ENCODE data around the gene GVQW3. TPM values are rescaled to one million over a fixed set of nuclear protein-coding genes. Genes with fewer than 3 reads are reported as not detected.
A peak's percentile ranks its signal among the peaks of the same experiment; 100 is the strongest.

GVQW3 gene
- total RNA-seq, 1 experiment from 2014 or later: 7.7 TPM

DNA sequence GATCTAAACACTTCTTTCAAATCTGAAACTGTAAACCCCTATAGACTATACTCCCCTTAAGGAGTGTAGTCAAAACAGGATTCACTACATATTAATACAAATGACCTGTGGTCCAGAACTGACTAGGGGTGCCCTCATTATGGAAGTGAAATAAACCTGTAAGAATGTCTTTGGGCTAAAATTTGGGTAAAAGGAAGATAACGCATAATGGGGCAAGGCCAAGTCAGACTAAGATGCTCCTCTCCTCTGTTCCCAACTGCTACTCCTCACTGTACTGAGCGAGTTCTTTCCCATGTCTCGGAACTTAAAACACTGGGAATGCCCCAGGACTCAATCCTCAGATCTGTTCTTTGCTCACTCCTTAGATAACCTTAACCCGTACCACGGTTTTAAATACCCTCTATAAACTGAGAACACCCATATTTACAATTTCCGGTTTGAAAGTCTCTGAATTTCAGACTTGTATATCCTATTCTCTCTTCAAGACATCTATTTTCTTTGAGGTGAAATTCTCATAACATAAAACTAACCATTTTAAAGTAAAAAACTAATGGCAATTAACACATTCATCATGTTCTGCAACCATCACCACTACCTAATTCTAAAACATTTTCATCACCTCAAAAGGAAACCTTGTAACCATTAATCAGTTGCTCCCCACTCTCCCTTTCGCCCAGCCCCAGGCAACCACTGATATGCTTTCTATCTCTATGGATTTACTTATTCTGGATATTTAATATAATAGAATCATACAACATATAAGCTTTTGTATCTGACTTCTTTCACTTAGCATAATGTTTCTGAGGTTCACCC, 4.2 kb upstream of the GVQW3 start (continued):
- TF ChIP-seq, protein P1, sequence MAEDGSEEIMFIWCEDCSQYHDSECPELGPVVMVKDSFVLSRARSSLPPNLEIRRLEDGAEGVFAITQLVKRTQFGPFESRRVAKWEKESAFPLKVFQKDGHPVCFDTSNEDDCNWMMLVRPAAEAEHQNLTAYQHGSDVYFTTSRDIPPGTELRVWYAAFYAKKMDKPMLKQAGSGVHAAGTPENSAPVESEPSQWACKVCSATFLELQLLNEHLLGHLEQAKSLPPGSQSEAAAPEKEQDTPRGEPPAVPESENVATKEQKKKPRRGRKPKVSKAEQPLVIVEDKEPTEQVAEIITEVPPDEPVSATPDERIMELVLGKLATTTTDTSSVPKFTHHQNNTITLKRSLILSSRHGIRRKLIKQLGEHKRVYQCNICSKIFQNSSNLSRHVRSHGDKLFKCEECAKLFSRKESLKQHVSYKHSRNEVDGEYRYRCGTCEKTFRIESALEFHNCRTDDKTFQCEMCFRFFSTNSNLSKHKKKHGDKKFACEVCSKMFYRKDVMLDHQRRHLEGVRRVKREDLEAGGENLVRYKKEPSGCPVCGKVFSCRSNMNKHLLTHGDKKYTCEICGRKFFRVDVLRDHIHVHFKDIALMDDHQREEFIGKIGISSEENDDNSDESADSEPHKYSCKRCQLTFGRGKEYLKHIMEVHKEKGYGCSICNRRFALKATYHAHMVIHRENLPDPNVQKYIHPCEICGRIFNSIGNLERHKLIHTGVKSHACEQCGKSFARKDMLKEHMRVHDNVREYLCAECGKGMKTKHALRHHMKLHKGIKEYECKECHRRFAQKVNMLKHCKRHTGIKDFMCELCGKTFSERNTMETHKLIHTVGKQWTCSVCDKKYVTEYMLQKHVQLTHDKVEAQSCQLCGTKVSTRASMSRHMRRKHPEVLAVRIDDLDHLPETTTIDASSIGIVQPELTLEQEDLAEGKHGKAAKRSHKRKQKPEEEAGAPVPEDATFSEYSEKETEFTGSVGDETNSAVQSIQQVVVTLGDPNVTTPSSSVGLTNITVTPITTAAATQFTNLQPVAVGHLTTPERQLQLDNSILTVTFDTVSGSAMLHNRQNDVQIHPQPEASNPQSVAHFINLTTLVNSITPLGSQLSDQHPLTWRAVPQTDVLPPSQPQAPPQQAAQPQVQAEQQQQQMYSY (CRISPR knock-in tag; IDR thresholded peaks at IDR 0.05): no peak
- TF ChIP-seq IRF2 (CRISPR knock-in tag; IDR thresholded peaks at IDR 0.05; ENCODE audit: borderline replicate concordance, low read depth): no peak
- no peak for TF ChIP-seq TEAD4 (CRISPR knock-in tag; IDR thresholded peaks at IDR 0.05)
- TF ChIP-seq FOXP1 (CRISPR knock-in tag; IDR thresholded peaks at IDR 0.05; ENCODE audit: borderline replicate concordance): no peak
- TF ChIP-seq, protein P2, sequence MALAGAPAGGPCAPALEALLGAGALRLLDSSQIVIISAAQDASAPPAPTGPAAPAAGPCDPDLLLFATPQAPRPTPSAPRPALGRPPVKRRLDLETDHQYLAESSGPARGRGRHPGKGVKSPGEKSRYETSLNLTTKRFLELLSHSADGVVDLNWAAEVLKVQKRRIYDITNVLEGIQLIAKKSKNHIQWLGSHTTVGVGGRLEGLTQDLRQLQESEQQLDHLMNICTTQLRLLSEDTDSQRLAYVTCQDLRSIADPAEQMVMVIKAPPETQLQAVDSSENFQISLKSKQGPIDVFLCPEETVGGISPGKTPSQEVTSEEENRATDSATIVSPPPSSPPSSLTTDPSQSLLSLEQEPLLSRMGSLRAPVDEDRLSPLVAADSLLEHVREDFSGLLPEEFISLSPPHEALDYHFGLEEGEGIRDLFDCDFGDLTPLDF (CRISPR knock-in tag; IDR thresholded peaks at IDR 0.05): no peak
- no peak for TF ChIP-seq ZNF219 (CRISPR knock-in tag; IDR thresholded peaks at IDR 0.05; ENCODE audit: borderline replicate concordance)
- no peak for TF ChIP-seq NFE2L1 (CRISPR knock-in tag; IDR thresholded peaks at IDR 0.05)
- TF ChIP-seq ESRRA (CRISPR knock-in tag; IDR thresholded peaks at IDR 0.05; ENCODE audit: borderline replicate concordance): no peak
- TF ChIP-seq ETV6 (CRISPR knock-in tag; IDR thresholded peaks at IDR 0.05): no peak

DNA sequence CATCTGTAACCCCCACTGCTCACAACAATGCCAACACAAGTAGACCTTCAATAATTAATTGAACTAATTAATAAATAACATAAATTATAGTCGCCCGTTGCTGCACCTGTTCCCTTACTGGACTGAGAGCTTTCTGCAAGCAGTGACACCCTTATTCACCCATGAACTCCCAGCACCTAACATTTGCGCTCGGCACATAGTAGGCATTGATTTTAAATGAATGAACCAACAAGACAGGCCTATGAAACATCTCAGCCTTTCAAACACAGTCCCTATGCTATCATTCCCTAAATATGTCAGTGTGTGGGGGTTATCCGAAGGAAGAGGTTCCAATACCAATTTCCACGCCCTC, 1.3 kb upstream of the GVQW3 start:
- Mint-ChIP-seq H3K9me3 (no peaks in the 10 kb centered on the region), H3K4me1 (peaks cover 40% of the 10 kb centered on the region), H3K27me3 (ENCODE audit: low read depth) (peaks cover 3% of the 10 kb centered on the region; the same call in 1 of the 2 replicates), H3K4me3 (peak overlapping the region; percentile 91), H3K36me3 (no peaks in the 10 kb centered on the region), H3K27ac (peak overlapping the region; percentile 71; the same call in 1 of the 2 replicates)
- TF ChIP-seq KAT7 (CRISPR knock-in tag; IDR thresholded peaks at IDR 0.05; ENCODE audit: borderline replicate concordance): peak; percentile 13; the same call in 1 of the 2 replicates
- TF ChIP-seq, protein P2 (CRISPR knock-in tag; IDR thresholded peaks at IDR 0.05): no peak
- POLR2A ChIA-PET: no interaction called here
- CTCF ChIA-PET: no interaction called here
- DNase-seq (ENCODE audit: low spot score): no peak
- ATAC-seq: no peak

DNA sequence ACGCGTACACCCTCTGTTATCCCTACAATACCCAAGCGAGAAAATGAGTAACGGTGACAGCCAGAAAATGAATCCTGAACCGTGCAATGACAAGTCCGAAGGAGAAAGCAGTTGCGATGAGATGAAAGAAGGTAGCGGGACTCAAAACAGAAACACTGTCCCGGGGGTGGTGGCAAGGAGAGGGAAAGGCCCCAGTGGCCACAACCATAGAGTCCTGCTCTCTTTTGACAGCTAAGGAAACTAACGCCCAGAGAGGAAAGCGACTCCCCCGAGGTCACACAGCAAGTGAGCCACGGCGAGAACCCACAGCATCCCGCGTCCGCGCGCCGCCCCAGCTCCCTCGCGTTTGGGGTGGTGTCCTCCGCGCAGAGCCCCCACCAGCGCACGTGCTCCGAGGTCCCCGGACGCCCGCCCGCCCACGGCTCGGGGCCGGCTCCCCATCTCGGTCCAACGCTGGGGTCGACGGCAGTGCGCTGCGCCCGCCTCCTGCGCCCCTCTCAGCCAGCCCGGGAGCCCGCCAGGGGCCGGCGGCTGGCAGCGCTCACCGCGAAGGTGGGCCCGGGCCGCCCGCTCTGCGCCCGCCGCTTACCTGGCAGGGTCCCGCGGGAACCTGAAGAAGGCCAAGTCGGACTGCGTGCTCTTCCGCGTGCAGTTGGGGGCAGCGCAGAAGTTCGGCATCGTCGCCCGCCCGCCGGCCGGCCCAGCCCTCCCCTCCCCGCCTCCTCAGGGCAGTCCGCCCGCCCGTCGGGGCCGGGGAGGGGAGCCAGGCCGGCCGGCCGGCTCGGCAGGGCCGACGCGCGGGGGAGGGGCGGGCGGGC, 755 bp upstream of the GVQW3 start:
- POLR2A ChIA-PET: no interaction called here
- Mint-ChIP-seq H3K4me3 (peak overlapping the region; percentile 91), H3K27me3 (ENCODE audit: low read depth) (peaks cover 3% of the 10 kb centered on the region; the same call in 1 of the 2 replicates), H3K27ac (peak overlapping the region; percentile 71; the same call in 1 of the 2 replicates), H3K9me3 (no peaks in the 10 kb centered on the region), H3K4me1 (peaks cover 39% of the 10 kb centered on the region), H3K36me3 (no peaks in the 10 kb centered on the region)
- TF ChIP-seq, protein P3, sequence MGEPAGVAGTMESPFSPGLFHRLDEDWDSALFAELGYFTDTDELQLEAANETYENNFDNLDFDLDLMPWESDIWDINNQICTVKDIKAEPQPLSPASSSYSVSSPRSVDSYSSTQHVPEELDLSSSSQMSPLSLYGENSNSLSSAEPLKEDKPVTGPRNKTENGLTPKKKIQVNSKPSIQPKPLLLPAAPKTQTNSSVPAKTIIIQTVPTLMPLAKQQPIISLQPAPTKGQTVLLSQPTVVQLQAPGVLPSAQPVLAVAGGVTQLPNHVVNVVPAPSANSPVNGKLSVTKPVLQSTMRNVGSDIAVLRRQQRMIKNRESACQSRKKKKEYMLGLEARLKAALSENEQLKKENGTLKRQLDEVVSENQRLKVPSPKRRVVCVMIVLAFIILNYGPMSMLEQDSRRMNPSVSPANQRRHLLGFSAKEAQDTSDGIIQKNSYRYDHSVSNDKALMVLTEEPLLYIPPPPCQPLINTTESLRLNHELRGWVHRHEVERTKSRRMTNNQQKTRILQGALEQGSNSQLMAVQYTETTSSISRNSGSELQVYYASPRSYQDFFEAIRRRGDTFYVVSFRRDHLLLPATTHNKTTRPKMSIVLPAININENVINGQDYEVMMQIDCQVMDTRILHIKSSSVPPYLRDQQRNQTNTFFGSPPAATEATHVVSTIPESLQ (CRISPR knock-in tag; IDR thresholded peaks at IDR 0.05): no peak
- TF ChIP-seq, protein P4, sequence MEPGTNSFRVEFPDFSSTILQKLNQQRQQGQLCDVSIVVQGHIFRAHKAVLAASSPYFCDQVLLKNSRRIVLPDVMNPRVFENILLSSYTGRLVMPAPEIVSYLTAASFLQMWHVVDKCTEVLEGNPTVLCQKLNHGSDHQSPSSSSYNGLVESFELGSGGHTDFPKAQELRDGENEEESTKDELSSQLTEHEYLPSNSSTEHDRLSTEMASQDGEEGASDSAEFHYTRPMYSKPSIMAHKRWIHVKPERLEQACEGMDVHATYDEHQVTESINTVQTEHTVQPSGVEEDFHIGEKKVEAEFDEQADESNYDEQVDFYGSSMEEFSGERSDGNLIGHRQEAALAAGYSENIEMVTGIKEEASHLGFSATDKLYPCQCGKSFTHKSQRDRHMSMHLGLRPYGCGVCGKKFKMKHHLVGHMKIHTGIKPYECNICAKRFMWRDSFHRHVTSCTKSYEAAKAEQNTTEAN (CRISPR knock-in tag; IDR thresholded peaks at IDR 0.05): no peak
- peak; percentile 73; the same call in 1 of the 2 replicates for TF ChIP-seq ZNF219 (CRISPR knock-in tag; IDR thresholded peaks at IDR 0.05; ENCODE audit: borderline replicate concordance)
- TF ChIP-seq CREM (CRISPR knock-in tag; IDR thresholded peaks at IDR 0.05): 0 out of 2 replicates have a peak, but pooled peaks have one; percentile 20
- CTCF ChIA-PET: no interaction called here
- ATAC-seq (peak; percentile 12), DNase-seq (ENCODE audit: low spot score) (no peak)

All from WTC11 (cell line).